Heart left ventricle (tissue), 16 donors: ENCODE results near the gene HACE1. TPM values are rescaled to one million over a fixed set of nuclear protein-coding genes. Genes with fewer than 3 reads are reported as not detected.
"Not testable (repeated sequence)": the region's sequence is repeated elsewhere in the genome, so short reads cannot be mapped to it uniquely, and the experiment has no call there.

Source experiments
- ATAC-seq, 4 donors: fragments of 200-7000 bp; cut with Tn5 transposase; one replicate each; pipeline ENCODE4 v1.9.1; 2020 to 2022; ENCODE audit warnings: moderate library complexity in 4 of 4, mild to moderate bottlenecking in 3 of 4, moderate number of reproducible peaks in 1 of 4
- DNase-seq, 5 donors: peaks; one replicate each; pipeline ENCODE4 v3.0.0-alpha.2; 2020
- H3K27ac ChIP-seq, 12 donors: fragments of 200-600 bp; sonication (generic) in 4 of 12; one replicate each; pipeline versions ENCODE4 v1.5.0 to v1.8.0; 2016 to 2022; ENCODE audit warnings: mild to moderate bottlenecking in 2 of 12
- H3K27me3 ChIP-seq, 9 donors: fragments of 200-600 bp; sonication (generic) in 2 of 9; one replicate each; pipeline versions ENCODE4 v1.5.1 to v1.8.0; 2016 to 2022; ENCODE audit warnings: mild to moderate bottlenecking in 3 of 9
- H3K36me3 ChIP-seq, 9 donors: fragments of 200-600 bp; sonication (generic) in 2 of 9; one replicate each; pipeline versions ENCODE4 v1.5.0 to v1.8.0; 2018 to 2022; ENCODE audit warnings: mild to moderate bottlenecking in 2 of 9
- H3K4me1 ChIP-seq, 12 donors: fragments of 200-600 bp; sonication (generic) in 4 of 12; one replicate each; pipeline versions ENCODE4 v1.5.0 to v1.8.0; 2016 to 2022; ENCODE audit warnings: mild to moderate bottlenecking in 3 of 12
- H3K4me3 ChIP-seq, 12 donors: fragments of 200-600 bp; sonication (generic) in 4 of 12; one replicate each; pipeline versions ENCODE4 v1.5.0 to v1.8.0; 2017 to 2022; ENCODE audit warnings: mild to moderate bottlenecking in 9 of 12, moderate library complexity in 4 of 12
- H3K9me3 ChIP-seq, 12 donors: fragments of 200-600 bp; sonication (generic) in 4 of 12; one replicate each; pipeline versions ENCODE4 v1.5.0 to v1.8.0; 2016 to 2022; ENCODE audit warnings: mild to moderate bottlenecking in 1 of 12
- CTCF ChIP-seq, 12 donors: fragments of 200-600 bp; sonication (generic) in 4 of 12; IDR thresholded peaks; one replicate each; pipeline versions ENCODE4 v1.5.0 to v1.8.0; 2018 to 2022; ENCODE audit warnings: antibody characterized with exemption in 12 of 12, mild to moderate bottlenecking in 5 of 12
- POLR2A ChIP-seq, 2 donors: fragments of 450-650 bp; IDR thresholded peaks; one replicate each; pipeline ENCODE4 v1.6.1; 2017; ENCODE audit warnings: antibody characterized with exemption in 2 of 2, mild to moderate bottlenecking in 2 of 2, moderate library complexity in 2 of 2
- WGBS, 4 donors: extraction: QIAGEN DNeasy Blood & Tissue Kit in 2 of 4; methylation state at CpG; one replicate each; pipeline versions ENCODE4 v1.1.5 to v1.1.7; 2013 to 2018; 5-methylcytosine and 5-hydroxymethylcytosine counted together
- intact Hi-C, 10 donors: fragments of 100-400 bp; cut with DNase I; formaldehyde crosslinking; loops; one replicate each; pipeline versions ENCODE4 v1.11.1 to v1.14.2; 2022
- polyA plus RNA-seq, 2 donors: library from polyadenylated mRNA; stranded (reverse); fragments of 200-250 nt; gene quantifications; one replicate each; pipeline ENCODE4 v1.2.3, GENCODE V29; 2013
- total RNA-seq, 9 donors: library from RNA; depleted of rRNA in 2 of 9; stranded (reverse); fragments of >200 nt in 2 of 9; fragmentation: NEBNext Ultra II Directional in 3 of 9; extraction: Animal tissue kit (Norgen Biotek cat#: 25700) in 3 of 9; gene quantifications; one replicate each; pipeline versions ENCODE4 v1.1.0 to v1.2.4, GENCODE V29; 2016 to 2023
- donor health status: ischemic (EF 13 %, LVEDD 7.1; RV severe dilation, severe dysfunction).
- donor health status: healthy with polysubstance abuse.
- donor health status: DM: no; HTN: yes; CAD: no.
- donor health status: DM: no; HTN: no; CAD: no.
- donor health status: ischemic (EF 25% LVEDD 6.9; RV normal size, moderate dysfunction).
- donor health status: ischemic (EF 25% LVEDD 5.7; RV mildly dilated, moderate dysfunction).
- donor health status: healthy.
- donor health status: DM: yes; HTN: yes; CAD: no.
- donor health status: ischemic (EF 35%, LVEDD 5.7; RV mildly dilated, moderate dysfunction).
- donor health status: nonischemic (EF 11% LVEDD 7.7; RV severe dilation, severe dysfunction).
- donor health status: DM: yes; HTN: yes; CAD: no.
- donor health status: PGD.
- donor health status: ischemic (EF 29% LVEDD 5.4; RV normal size, mild dysfunction).
- donor health status: nonischemic (EF 23%, LVEDD 6.1; RV moderate dilation, normal function).

HACE1 gene
- total and polyA plus RNA-seq, 11 donors: 2.9 to 8.6 (median 6.9) TPM

DNA sequence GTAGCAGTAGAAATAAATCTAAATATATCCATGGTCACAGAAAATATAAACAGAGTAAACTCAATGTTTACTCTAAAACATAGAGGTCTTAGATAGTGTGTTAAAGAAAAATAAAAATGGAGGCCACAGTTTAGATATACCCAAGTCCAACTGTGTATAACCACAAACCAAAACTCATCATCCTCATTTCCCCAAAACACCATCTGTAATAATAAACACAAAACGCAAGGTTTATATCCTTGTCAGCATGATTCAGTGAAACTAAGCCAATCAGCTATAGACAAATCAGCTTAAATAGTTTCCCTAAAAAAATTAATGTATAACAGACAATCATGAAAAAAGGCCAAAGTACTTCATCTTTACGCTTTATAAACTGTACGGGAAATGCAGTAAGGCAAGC, 2.7 kb upstream of the HACE1 start:
- intact Hi-C loops: no loop called here
- no peaks in the 10 kb centered on the region for H3K36me3 ChIP-seq
- no peak overlapping the region for H3K27ac ChIP-seq
- no peak for DNase-seq
- WGBS, 4 donors: 87 to 93% (median 88%) methylated on average over 3 of the region's 3 CpGs
- ATAC-seq: no peak
- H3K9me3 ChIP-seq: no peaks in the 10 kb centered on the region
- H3K4me3 ChIP-seq: no peak overlapping the region
- H3K27me3 ChIP-seq: peaks cover 0 to 10% (median 0%) of the 10 kb centered on the region in 9 donors
- TF ChIP-seq POLR2A (IDR thresholded peaks at IDR 0.05) (no peak), CTCF (IDR thresholded peaks at IDR 0.05) (no peak)
- H3K4me1 ChIP-seq: peaks cover 0 to 12% (median 9%) of the 10 kb centered on the region in 12 donors

GRCh38 chr6:104860221-104860620, 502 bp upstream of the HACE1 start:
- TF ChIP-seq CTCF (IDR thresholded peaks at IDR 0.05) (no peak), POLR2A (IDR thresholded peaks at IDR 0.05) (no peak)
- H3K36me3 ChIP-seq: no peaks in the 10 kb centered on the region
- H3K4me3 ChIP-seq: peak overlapping the region in 11 of 12 donors; percentile 68 to 98 (median 89)
- H3K27ac ChIP-seq: peak overlapping the region in 10 of 12 donors; percentile 53 to 86 (median 80)
- H3K9me3 ChIP-seq: no peaks in the 10 kb centered on the region
- intact Hi-C loops: no loop called here
- ATAC-seq (no peak), DNase-seq (no peak)
- 63 to 83% (median 77%) methylated on average over 2 of the region's 2 CpGs for WGBS, 4 donors
- H3K27me3 ChIP-seq: peaks cover 0 to 5% (median 0%) of the 10 kb centered on the region in 9 donors
- peaks cover 0 to 12% (median 9%) of the 10 kb centered on the region in 12 donors for H3K4me1 ChIP-seq

DNA sequence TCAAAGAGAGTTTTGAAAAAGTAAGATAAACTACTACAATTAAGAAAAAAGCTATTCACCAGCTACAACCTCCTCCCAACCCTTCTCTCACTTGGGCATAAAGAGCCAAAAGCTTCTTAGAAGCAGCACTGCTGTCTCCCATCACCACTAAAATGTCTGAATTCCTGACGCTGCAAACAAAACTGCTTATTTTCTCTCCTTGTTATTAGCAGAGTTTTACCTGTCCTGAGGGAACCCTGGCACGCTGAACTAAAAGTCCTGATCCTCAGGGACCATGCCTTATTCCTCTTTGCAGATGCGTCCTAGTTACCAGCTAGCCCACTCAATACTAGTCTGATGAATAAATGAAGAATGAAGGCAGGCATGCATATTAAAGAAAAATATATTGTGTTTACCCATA, 1.1 kb downstream of the HACE1 start:
- H3K27me3 ChIP-seq: no peaks in the 10 kb centered on the region
- intact Hi-C loops: no loop called here
- no peaks in the 10 kb centered on the region for H3K9me3 ChIP-seq
- peak overlapping the region; percentile 68 to 98 (median 89) for H3K4me3 ChIP-seq
- ATAC-seq (no peak), DNase-seq (no peak)
- peak overlapping the region in 1 of 12 donors; percentile 85 for H3K27ac ChIP-seq
- 15 to 31% (median 22%) methylated on average over 3 of the region's 3 CpGs for WGBS, 4 donors
- H3K4me1 ChIP-seq: peaks cover 0 to 12% (median 9%) of the 10 kb centered on the region in 12 donors
- TF ChIP-seq CTCF (IDR thresholded peaks at IDR 0.05) (no peak), POLR2A (IDR thresholded peaks at IDR 0.05) (no peak)
- H3K36me3 ChIP-seq: no peaks in the 10 kb centered on the region

DNA sequence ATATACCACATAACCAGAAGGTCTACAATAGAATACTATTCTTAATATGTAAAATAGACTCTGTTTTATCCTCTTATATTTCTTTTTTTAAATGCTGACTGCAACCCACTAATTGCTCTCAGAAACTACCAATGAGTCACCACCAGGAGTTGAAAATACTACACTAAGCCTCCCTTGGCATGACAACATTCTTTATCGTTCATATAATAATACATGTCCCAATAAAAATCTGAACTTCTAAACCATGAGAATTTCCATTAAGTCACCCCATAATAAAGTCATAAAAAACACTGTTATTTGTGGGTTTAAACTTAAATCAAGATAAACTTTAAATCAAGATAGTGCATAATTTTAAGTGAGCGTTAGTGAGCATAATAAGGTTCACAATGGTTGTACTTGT, 4.2 kb downstream of the HACE1 start:
- H3K4me1 ChIP-seq: peaks cover 0 to 12% (median 9%) of the 10 kb centered on the region in 12 donors

DNA sequence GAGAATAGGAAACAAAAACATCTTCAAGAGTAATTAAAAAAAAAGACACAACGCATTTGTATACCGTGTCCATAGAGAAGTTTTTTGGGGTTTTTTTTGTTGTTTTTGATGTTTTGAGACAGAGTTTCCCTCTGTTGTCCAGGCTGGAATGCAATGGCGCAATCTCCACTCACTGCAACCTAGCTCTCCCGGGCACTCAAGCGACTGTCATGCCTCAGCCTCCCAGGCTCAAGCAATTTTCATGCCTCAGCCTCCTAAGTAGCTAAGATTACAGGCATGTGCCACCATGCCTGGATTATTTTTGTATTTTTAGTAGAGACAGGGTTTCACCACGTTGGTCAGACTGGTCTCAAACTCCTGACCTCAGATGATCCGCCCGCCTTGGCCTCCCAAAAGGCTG, 12.0 kb downstream of the HACE1 start:
- ATAC-seq: not testable (repeated sequence)
- peaks cover 0 to 55% (median 21%) of the 10 kb centered on the region in 9 donors for H3K36me3 ChIP-seq
- 80 to 89% (median 85%) methylated on average over 8 of the region's 8 CpGs for WGBS, 4 donors

More for the DNA sequence above, 4.2 kb downstream of the HACE1 start:
- Histone ChIP-seq H3K27me3 (no peaks in the 10 kb centered on the region), H3K4me3 (no peak overlapping the region), H3K9me3 (no peaks in the 10 kb centered on the region), H3K36me3 (peaks cover 0 to 15% (median 4%) of the 10 kb centered on the region in 9 donors), H3K27ac (no peak overlapping the region)
- ATAC-seq: no peak
- TF ChIP-seq POLR2A (IDR thresholded peaks at IDR 0.05): no peak
- no peak for TF ChIP-seq CTCF (IDR thresholded peaks at IDR 0.05)
- intact Hi-C loops: no loop called here
- no peak for DNase-seq
- 84 to 86% (median 85%) methylated on average over 2 of the region's 2 CpGs for WGBS, 4 donors

More for the DNA sequence above, 12.0 kb downstream of the HACE1 start:
- intact Hi-C loops, H3K4me1 ChIP-seq, H3K4me3 ChIP-seq, DNase-seq, H3K27me3 ChIP-seq, H3K27ac ChIP-seq, H3K9me3 ChIP-seq: not testable (repeated sequence)
